GM06990 (cell line): ENCODE measurements around the gene SLC9A9.

Experiments used
- DNase-seq: peaks from one replicate; pipeline ENCODE4 v3.0.0-alpha.2; 2011; ENCODE audit not compliant: insufficient read length; ENCODE audit errors: extremely low read depth
- H3K27me3 ChIP-seq: replicated peaks from 2 replicates; pipeline ENCODE4 v1.6.0; 2011; ENCODE audit warnings: low read length; ENCODE audit not compliant: control insufficient read depth, insufficient read depth
- H3K36me3 ChIP-seq: 2 replicates; pipeline ENCODE4 v1.5.1; 2011; ENCODE audit warnings: low read length; ENCODE audit not compliant: control insufficient read depth, insufficient read depth
- H3K4me3 ChIP-seq: replicated peaks from 2 replicates; pipeline ENCODE4 v1.5.1; 2011; ENCODE audit warnings: low read depth, mild to moderate bottlenecking, control low read depth, low read length
- CTCF ChIP-seq: IDR thresholded peaks from 2 replicates; pipeline ENCODE4 v1.5.1; 2011; ENCODE audit warnings: low read length, control low read depth, mild to moderate bottlenecking, inconsistent platforms; ENCODE audit not compliant: insufficient read depth, poor library complexity, severe bottlenecking

Gene SLC9A9

GRCh38 chr3:143380449-143380848 is 467.8 kb downstream of the SLC9A9 start:
- no peaks in the 10 kb centered on the region for H3K36me3 ChIP-seq
- DNase-seq: no peak

GRCh38 chr3:143375698-143376097 is 472.6 kb downstream of the SLC9A9 start:
- TF ChIP-seq CTCF: no peak
- no peak for DNase-seq
- H3K4me3 ChIP-seq: no peak overlapping the region
- no peaks in the 10 kb centered on the region for H3K36me3 ChIP-seq
- H3K27me3 ChIP-seq: no peaks in the 10 kb centered on the region

More at GRCh38 chr3:143380449-143380848, 467.8 kb downstream of the SLC9A9 start:
- H3K27me3 ChIP-seq: no peaks in the 10 kb centered on the region
- no peak for TF ChIP-seq CTCF
- no peak overlapping the region for H3K4me3 ChIP-seq

- DNase-seq: no peak
- Histone ChIP-seq H3K27me3 (no peaks in the 10 kb centered on the region), H3K36me3 (no peaks in the 10 kb centered on the region), H3K4me3 (no peak overlapping the region)
- no peak for TF ChIP-seq CTCF
Measured at GRCh38 chr3:143367171-143367570, 481.1 kb downstream of the SLC9A9 start.

- no peaks in the 10 kb centered on the region for H3K27me3 ChIP-seq
- H3K4me3 ChIP-seq: no peak overlapping the region
- TF ChIP-seq CTCF: no peak
- no peaks in the 10 kb centered on the region for H3K36me3 ChIP-seq
- no peak for DNase-seq
Measured at GRCh38 chr3:143366672-143367071, 481.6 kb downstream of the SLC9A9 start.

GRCh38 chr3:143363949-143364348 is 484.3 kb downstream of the SLC9A9 start:
- no peaks in the 10 kb centered on the region for H3K27me3 ChIP-seq
- no peaks in the 10 kb centered on the region for H3K36me3 ChIP-seq
- no peak for TF ChIP-seq CTCF
- H3K4me3 ChIP-seq: no peak overlapping the region
- DNase-seq: no peak

- no peak for TF ChIP-seq CTCF
- Histone ChIP-seq H3K27me3 (no peaks in the 10 kb centered on the region), H3K36me3 (no peaks in the 10 kb centered on the region), H3K4me3 (no peak overlapping the region)
- DNase-seq: no peak
Measured at GRCh38 chr3:143363276-143363675, 485.0 kb downstream of the SLC9A9 start.
